Stomach (tissue), 4 donors: ENCODE measurements around the gene KLK2.

Source experiments
- EP300 ChIP-seq: sonication (generic); formaldehyde crosslinking; IDR thresholded peaks from one replicate; pipeline ENCODE4 v1.6.1; 2017; ENCODE audit warnings: antibody characterized with exemption
- POLR2A ChIP-seq, 4 donors: fragments of 450-650 bp; IDR thresholded peaks; one replicate each; pipeline ENCODE4 v1.6.1; 2016; ENCODE audit warnings: antibody characterized with exemption in 4 of 4, control low read depth in 2 of 4, mild to moderate bottlenecking in 1 of 4, moderate library complexity in 1 of 4
- POLR2AphosphoS5 ChIP-seq, 3 donors: sonication (generic); formaldehyde crosslinking; IDR thresholded peaks; one replicate each; pipeline ENCODE4 v1.6.1; 2016; ENCODE audit warnings: antibody characterized with exemption in 3 of 3
- TF ChIP-seq, protein P1 (sequence below), 7 experiments: fragments of 450-650 bp in 4 of 7; fragments of 200-600 bp in 3 of 7; sonication (generic) in 3 of 7; IDR thresholded peaks; one replicate each; pipeline ENCODE4 v1.5.1; 2016 to 2019; ENCODE audit warnings: antibody characterized with exemption in 7 of 7, control low read depth in 2 of 7, mild to moderate bottlenecking in 1 of 7

DNA sequence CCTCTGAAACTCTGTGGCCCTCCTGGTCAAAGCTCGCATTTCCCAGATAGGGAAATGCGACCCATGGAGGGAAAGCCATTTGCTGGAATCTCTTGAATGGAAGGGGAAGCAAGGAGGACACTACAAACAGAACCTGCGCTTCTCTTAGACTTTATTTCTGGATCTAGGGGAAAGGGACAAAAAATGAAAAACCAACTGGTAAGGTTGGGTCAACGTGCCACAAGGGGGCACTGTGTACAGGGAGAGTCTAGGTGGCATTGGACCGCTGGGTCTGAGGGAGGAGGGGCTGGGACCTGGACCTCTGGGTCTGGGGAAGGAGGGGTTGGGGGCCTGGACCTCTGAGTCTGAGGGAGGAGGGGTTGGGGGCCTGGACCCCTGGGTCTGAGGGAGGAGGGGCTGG, 33.0 kb downstream of the KLK2 start:
- TF ChIP-seq, protein P1, sequence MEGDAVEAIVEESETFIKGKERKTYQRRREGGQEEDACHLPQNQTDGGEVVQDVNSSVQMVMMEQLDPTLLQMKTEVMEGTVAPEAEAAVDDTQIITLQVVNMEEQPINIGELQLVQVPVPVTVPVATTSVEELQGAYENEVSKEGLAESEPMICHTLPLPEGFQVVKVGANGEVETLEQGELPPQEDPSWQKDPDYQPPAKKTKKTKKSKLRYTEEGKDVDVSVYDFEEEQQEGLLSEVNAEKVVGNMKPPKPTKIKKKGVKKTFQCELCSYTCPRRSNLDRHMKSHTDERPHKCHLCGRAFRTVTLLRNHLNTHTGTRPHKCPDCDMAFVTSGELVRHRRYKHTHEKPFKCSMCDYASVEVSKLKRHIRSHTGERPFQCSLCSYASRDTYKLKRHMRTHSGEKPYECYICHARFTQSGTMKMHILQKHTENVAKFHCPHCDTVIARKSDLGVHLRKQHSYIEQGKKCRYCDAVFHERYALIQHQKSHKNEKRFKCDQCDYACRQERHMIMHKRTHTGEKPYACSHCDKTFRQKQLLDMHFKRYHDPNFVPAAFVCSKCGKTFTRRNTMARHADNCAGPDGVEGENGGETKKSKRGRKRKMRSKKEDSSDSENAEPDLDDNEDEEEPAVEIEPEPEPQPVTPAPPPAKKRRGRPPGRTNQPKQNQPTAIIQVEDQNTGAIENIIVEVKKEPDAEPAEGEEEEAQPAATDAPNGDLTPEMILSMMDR (IDR thresholded peaks at IDR 0.05): peak in 4 of 7 experiments; percentile 14 to 29 (median 20)
- TF ChIP-seq POLR2AphosphoS5 (IDR thresholded peaks at IDR 0.05): no peak
- TF ChIP-seq POLR2A (IDR thresholded peaks at IDR 0.05): no peak
- no peak for TF ChIP-seq EP300
